Esophagus squamous epithelium (tissue), 5 donors: ENCODE results near the gene DDX28. TPM values are rescaled to one million over a fixed set of nuclear protein-coding genes. Genes with fewer than 3 reads are reported as not detected.

Experiments
- DNase-seq: peaks from one replicate; lab custom pipeline; 2025; lab: John Stamatoyannopoulos, UW
- H3K27ac ChIP-seq, 4 donors: fragments of 200-600 bp; sonication (generic); one replicate each; pipeline ENCODE4 v1.5.1; 2016 to 2019; ENCODE audit warnings: mild to moderate bottlenecking in 1 of 4
- H3K27me3 ChIP-seq, 4 donors: fragments of 200-600 bp; sonication (generic); 1 replicate in 3 of 4; 2 replicates in 1 of 4; pipeline versions ENCODE4 v1.5.1 to v1.6.0; 2017 to 2021; ENCODE audit warnings: antibody characterized with exemption in 1 of 4
- H3K36me3 ChIP-seq, 3 donors: fragments of 200-600 bp; sonication (generic); one replicate each; pipeline ENCODE4 v1.5.1; 2016 to 2019
- H3K4me1 ChIP-seq, 3 donors: fragments of 200-600 bp; sonication (generic); one replicate each; pipeline ENCODE4 v1.5.1; 2017 to 2019
- H3K4me3 ChIP-seq, 4 donors: fragments of 200-600 bp; sonication (generic); 1 replicate in 3 of 4; 2 replicates in 1 of 4; pipeline ENCODE4 v1.5.1; 2016 to 2019; ENCODE audit warnings: mild to moderate bottlenecking in 2 of 4, moderate library complexity in 1 of 4
- H3K9me3 ChIP-seq, 3 donors: fragments of 200-600 bp; sonication (generic); one replicate each; pipeline ENCODE4 v1.5.1; 2016 to 2019
- POLR2A ChIP-seq, 4 donors: fragments of 450-650 bp; IDR thresholded peaks; one replicate each; pipeline ENCODE4 v1.6.1; 2017; ENCODE audit warnings: antibody characterized with exemption in 4 of 4, mild to moderate bottlenecking in 4 of 4, moderate library complexity in 3 of 4
- WGBS, 2 donors: methylation state at CpG; one replicate each; pipeline ENCODE4 v1.1.5; 2018; 5-methylcytosine and 5-hydroxymethylcytosine counted together
- intact Hi-C: fragments of 100-400 bp; cut with DNase I; formaldehyde crosslinking; loops from one replicate; pipeline ENCODE4 v1.15.0; 2022
- total RNA-seq, 4 donors: library from RNA; depleted of rRNA; stranded (reverse); fragments of >200 nt; gene quantifications; one replicate each; pipeline ENCODE4 v1.1.0, GENCODE V29; 2016
- TF ChIP-seq, protein P1 (sequence below), 6 experiments: fragments of 450-650 bp in 4 of 6; fragments of 200-600 bp in 2 of 6; sonication (generic) in 2 of 6; IDR thresholded peaks; one replicate each; pipeline ENCODE4 v1.5.1; 2016 to 2019; ENCODE audit warnings: antibody characterized with exemption in 6 of 6, mild to moderate bottlenecking in 4 of 6, moderate library complexity in 4 of 6
- donor health status: DM: yes; HTN: yes; CAD: no.

DDX28 gene
- total RNA-seq, 4 donors from 2014 or later: 9.7 to 12.8 (median 11.6) TPM

DNA sequence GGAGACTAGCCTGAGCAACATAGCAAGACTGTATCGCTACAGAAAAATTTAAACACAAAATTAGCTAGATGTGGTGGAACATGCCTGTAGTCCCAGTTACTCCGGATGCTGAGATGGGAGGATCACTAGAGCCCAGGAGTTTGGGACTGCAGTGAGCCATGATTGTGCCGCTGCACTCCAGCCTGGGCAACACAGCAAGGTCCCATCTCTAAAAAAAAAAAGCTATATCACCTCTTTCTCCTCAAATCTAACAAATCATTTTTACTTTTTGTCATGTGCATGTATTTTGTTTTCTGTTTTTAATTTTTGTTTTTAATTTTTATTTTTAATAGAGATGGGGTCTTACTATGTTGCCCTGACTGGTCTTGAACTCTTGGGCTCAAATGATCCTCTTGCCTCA is 6.0 kb upstream of the DDX28 start:
- Histone ChIP-seq H3K36me3 (peaks cover 0 to 58% (median 0%) of the 10 kb centered on the region in 3 donors), H3K4me1 (peaks cover 4 to 39% (median 8%) of the 10 kb centered on the region in 3 donors), H3K4me3 (no peak overlapping the region), H3K9me3 (no peaks in the 10 kb centered on the region), H3K27ac (no peak overlapping the region), H3K27me3 (no peaks in the 10 kb centered on the region)
- WGBS, 2 donors: 96 to 97% methylated on average over 3 of the region's 3 CpGs
- intact Hi-C loops: no loop called here
- DNase-seq: no peak
- TF ChIP-seq POLR2A (IDR thresholded peaks at IDR 0.05): no peak
- TF ChIP-seq, protein P1, sequence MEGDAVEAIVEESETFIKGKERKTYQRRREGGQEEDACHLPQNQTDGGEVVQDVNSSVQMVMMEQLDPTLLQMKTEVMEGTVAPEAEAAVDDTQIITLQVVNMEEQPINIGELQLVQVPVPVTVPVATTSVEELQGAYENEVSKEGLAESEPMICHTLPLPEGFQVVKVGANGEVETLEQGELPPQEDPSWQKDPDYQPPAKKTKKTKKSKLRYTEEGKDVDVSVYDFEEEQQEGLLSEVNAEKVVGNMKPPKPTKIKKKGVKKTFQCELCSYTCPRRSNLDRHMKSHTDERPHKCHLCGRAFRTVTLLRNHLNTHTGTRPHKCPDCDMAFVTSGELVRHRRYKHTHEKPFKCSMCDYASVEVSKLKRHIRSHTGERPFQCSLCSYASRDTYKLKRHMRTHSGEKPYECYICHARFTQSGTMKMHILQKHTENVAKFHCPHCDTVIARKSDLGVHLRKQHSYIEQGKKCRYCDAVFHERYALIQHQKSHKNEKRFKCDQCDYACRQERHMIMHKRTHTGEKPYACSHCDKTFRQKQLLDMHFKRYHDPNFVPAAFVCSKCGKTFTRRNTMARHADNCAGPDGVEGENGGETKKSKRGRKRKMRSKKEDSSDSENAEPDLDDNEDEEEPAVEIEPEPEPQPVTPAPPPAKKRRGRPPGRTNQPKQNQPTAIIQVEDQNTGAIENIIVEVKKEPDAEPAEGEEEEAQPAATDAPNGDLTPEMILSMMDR (IDR thresholded peaks at IDR 0.05): no peak

- peak overlapping the region; percentile 90 to 100 (median 94) for H3K4me3 ChIP-seq
- H3K27me3 ChIP-seq: no peaks in the 10 kb centered on the region
- DNase-seq: no peak
- H3K9me3 ChIP-seq: no peaks in the 10 kb centered on the region
- H3K36me3 ChIP-seq: peaks cover 0 to 29% (median 0%) of the 10 kb centered on the region in 3 donors
- WGBS, 2 donors: 8% methylated on average over 7 of the region's 19 CpGs; no CpG with 5 or more reads in 1 of the 2 donors
- TF ChIP-seq, protein P1 (IDR thresholded peaks at IDR 0.05): no peak
- no peak for TF ChIP-seq POLR2A (IDR thresholded peaks at IDR 0.05)
- peak overlapping the region; percentile 92 to 95 (median 94) for H3K27ac ChIP-seq
- intact Hi-C loops: no loop called here
- peaks cover 21 to 37% (median 24%) of the 10 kb centered on the region in 3 donors for H3K4me1 ChIP-seq
These were observed 729 bp downstream of the DDX28 start for GRCh38 chr16:68022278-68022727.

- no peaks in the 10 kb centered on the region for H3K9me3 ChIP-seq
- H3K36me3 ChIP-seq: peaks cover 0 to 20% (median 0%) of the 10 kb centered on the region in 3 donors
- H3K4me1 ChIP-seq: peaks cover 21 to 37% (median 24%) of the 10 kb centered on the region in 3 donors
- peak overlapping the region in 1 of 4 donors; percentile 95 for H3K4me3 ChIP-seq
- no peak for DNase-seq
- 90 to 100% methylated on average over 5 to 10 of the region's 10 CpGs for WGBS, 2 donors
- TF ChIP-seq POLR2A (IDR thresholded peaks at IDR 0.05): no peak
- TF ChIP-seq, protein P1 (IDR thresholded peaks at IDR 0.05): no peak
- H3K27ac ChIP-seq: no peak overlapping the region
- intact Hi-C loops: no loop called here
- H3K27me3 ChIP-seq: no peaks in the 10 kb centered on the region
These were observed 1.5 kb downstream of the DDX28 start for GRCh38 chr16:68021490-68021889.

DNA sequence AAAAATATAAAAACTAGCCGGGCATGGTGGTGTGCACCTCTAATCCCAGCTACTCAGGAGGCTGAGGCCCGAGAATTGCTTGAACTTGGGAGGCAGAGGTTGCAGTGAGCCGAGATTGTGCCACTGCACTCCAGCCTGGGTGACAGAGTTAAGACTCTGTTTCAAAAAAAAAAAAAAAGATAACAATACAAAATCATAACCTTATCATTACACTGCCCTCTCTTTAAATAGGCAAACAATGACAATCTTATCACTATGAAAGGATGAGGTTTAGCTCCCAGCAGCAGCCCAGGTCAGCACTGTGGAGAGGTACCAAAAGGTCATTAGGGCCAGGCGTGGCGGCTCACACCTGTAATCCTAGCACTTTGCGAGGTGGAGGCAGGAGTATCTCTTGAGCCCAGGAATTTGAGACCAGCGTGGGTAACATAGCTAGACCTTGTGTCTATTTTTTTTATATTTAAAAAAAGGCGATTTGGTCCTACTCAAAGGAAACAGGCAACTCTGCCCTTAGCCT is 3.8 kb downstream of the DDX28 start:
- intact Hi-C loops: no loop called here
- Histone ChIP-seq H3K4me1 (peaks cover 19 to 28% (median 22%) of the 10 kb centered on the region in 3 donors), H3K27me3 (no peaks in the 10 kb centered on the region), H3K4me3 (no peak overlapping the region), H3K36me3 (peaks cover 0 to 12% (median 0%) of the 10 kb centered on the region in 3 donors), H3K9me3 (no peaks in the 10 kb centered on the region), H3K27ac (no peak overlapping the region)
- WGBS, 2 donors: 73 to 84% methylated on average over 8 of the region's 8 CpGs
- no peak for DNase-seq
- TF ChIP-seq, protein P1 (IDR thresholded peaks at IDR 0.05): no peak
- TF ChIP-seq POLR2A (IDR thresholded peaks at IDR 0.05): no peak

- TF ChIP-seq, protein P1 (IDR thresholded peaks at IDR 0.05): no peak
- no peak for TF ChIP-seq POLR2A (IDR thresholded peaks at IDR 0.05)
- H3K36me3 ChIP-seq: no peaks in the 10 kb centered on the region
- H3K27ac ChIP-seq: no peak within 1 kb of the TSS
- no peaks in the 10 kb centered on the region for H3K9me3 ChIP-seq
- intact Hi-C loops: no loop called here
- DNase-seq: no peak
- peaks cover 0 to 16% (median 11%) of the 10 kb centered on the region in 3 donors for H3K4me1 ChIP-seq
- H3K27me3 ChIP-seq: no peaks in the 10 kb centered on the region
- no peak within 1 kb of the TSS for H3K4me3 ChIP-seq
- 83 to 86% methylated on average over 2 of the region's 5 CpGs for WGBS, 2 donors
These were observed 7.4 kb downstream of the DDX28 start, which contains the start of gene DPEP2NB for GRCh38 chr16:68015681-68016080. DPEP2NB (minus strand) TSS chr16:68015911; CDS start chr16:68015770, 141 bp downstream.
